Epithelial cell of proximal tubule (primary cell): ENCODE results near the gene KCNMB2. TPM values are rescaled to one million over a fixed set of nuclear protein-coding genes. Genes with fewer than 3 reads are reported as not detected.

Source experiments
- DNase-seq: peaks from one replicate; pipeline ENCODE4 v3.0.0-alpha.2; 2011; ENCODE audit warnings: low read depth
- H3K4me3 ChIP-seq: 2 replicates; pipeline ENCODE4 v1.5.1; 2011; ENCODE audit warnings: low read depth, mild to moderate bottlenecking, low read length
- CTCF ChIP-seq: conservative IDR thresholded peaks from 2 replicates; pipeline ENCODE4 v1.5.1; 2012; ENCODE audit warnings: low read depth, mild to moderate bottlenecking, low read length
- total RNA-seq: library from RNA; depleted of rRNA; stranded (reverse); fragments of >200 nt; gene quantifications from 2 replicates; pipeline ENCODE4 v1.2.3, GENCODE V29; 2015

The KCNMB2 gene
- total RNA-seq, 1 donor from 2014 or later = not detected

- TF ChIP-seq CTCF = no peak
- no peak for DNase-seq
These were observed 249.7 kb downstream of the KCNMB2 start for GRCh38 chr3:178785961-178786360.

DNA sequence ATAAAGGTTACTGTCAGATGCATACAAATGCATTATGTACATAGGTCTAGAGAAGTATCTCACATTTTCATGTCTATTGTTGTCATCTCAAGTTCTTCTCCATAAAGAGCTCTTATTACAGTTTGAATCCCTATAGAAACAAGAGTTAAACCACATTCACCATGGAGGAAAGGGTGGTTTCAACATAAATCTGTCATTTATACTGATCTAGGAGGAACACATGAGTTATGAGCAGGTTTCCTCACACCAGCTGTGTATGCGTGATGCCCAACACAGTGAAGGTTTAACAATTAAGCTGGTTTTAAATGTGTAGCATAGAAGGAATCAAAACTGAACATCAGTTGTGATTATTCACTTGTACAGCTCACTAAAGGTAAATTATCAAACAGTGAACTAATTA is 251.7 kb downstream of the KCNMB2 start:
- TF ChIP-seq CTCF = no peak
- no peak for DNase-seq
- H3K4me3 ChIP-seq = no peak overlapping the region

More at GRCh38 chr3:178785961-178786360, 249.7 kb downstream of the KCNMB2 start:
- no peak overlapping the region for H3K4me3 ChIP-seq

- H3K4me3 ChIP-seq = no peak overlapping the region
- no peak for DNase-seq
- TF ChIP-seq CTCF = no peak
These were observed 258.5 kb downstream of the KCNMB2 start for GRCh38 chr3:178794711-178795110.

DNA sequence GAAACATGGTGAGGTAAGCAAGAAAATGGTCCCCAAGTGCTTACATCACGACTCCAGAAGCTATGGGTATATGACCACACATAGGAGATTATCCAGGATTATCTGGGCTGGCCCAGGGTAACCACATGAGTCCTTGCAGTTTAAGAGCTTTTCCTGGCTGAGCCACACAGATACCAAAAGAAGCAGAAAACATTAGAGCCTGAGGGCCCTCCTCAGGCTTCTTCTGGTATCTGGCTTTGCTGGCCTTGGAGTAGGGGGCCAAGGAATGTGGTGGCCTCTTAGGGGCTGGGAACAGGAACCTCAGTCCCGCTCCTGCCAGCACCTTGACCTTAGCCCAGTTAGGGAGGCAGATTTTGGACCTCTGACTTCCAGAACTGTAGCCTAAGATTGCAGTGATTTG is 259.1 kb downstream of the KCNMB2 start:
- H3K4me3 ChIP-seq = no peak overlapping the region
- DNase-seq = no peak
- no peak for TF ChIP-seq CTCF

- TF ChIP-seq CTCF = no peak
- DNase-seq = no peak
- H3K4me3 ChIP-seq = no peak overlapping the region
These were observed 266.0 kb downstream of the KCNMB2 start for GRCh38 chr3:178802259-178802658.

DNA sequence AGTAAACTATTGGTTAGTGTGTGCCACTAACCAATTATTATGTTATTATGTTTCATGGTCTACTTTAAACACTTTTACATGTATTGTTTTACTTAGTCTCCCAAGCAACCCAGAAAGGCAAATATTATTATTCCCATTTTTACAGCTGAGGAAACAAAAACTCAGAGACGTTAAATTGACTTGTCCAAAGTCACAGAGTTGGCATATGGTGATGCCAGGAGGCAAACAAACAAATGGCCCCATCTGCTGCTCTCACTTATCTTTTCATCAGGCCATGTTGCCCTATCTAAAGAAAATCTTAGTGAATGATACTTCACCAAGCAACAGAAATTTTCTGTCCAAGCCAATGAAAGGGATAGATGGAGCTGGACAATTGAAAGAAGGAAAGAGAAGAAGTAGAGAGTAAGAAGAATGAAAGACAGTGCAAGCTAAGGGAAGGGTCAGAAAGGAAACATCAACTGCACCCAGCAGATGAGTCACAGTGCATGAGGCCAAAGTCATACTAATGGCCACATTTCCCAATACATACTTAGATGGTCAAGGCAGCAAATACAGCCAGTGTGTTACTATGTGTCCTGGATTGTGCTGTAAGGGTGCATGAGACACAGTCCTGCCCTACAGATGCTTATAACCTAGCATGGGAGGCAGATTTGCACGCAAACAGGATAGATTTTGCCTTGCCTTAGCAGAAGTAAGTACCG is 266.9 kb downstream of the KCNMB2 start:
- no peak for TF ChIP-seq CTCF
- DNase-seq = no peak
- no peak overlapping the region for H3K4me3 ChIP-seq

DNA sequence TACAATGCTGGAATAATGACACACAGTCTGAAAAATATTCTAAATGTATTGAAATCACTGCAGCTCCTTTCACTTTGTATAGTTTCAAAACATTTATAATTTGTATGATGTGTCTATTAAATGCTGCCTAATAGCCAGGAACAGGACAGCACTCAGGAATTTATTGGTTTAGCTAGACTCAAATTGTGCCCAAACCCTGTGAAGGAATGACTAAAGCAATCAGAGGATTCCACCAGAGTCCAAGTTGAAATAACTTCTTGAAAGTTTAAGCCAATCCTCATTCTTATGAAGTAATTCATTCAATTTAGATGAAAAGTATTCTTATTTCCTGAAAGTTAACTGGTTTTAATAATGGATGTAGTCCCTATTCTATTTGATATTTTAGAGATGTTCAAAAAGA is 268.4 kb downstream of the KCNMB2 start:
- DNase-seq = no peak
- no peak for TF ChIP-seq CTCF
- H3K4me3 ChIP-seq = no peak overlapping the region
